SH-SY5Y (cell line): ENCODE data around the gene SLC24A3.

Source experiments
- GATA2 ChIP-seq: IDR thresholded peaks from 2 replicates; pipeline ENCODE4 v1.6.1; 2011; ENCODE audit warnings: mild to moderate bottlenecking, low read depth, low read length
- GATA3 ChIP-seq: IDR thresholded peaks from 2 replicates; pipeline ENCODE4 v1.6.1; 2011; ENCODE audit warnings: low read depth, mild to moderate bottlenecking, low read length, moderate library complexity

- TF ChIP-seq GATA2: no peak
- TF ChIP-seq GATA3: no peak
Measured at GRCh38 chr20:19288061-19288460, 75.6 kb downstream of the SLC24A3 start.
